ENCODE measurements around the gene TMEM120B.
A peak's percentile ranks its signal among the peaks of the same experiment; 100 is the strongest.

Gene TMEM120B

DNA sequence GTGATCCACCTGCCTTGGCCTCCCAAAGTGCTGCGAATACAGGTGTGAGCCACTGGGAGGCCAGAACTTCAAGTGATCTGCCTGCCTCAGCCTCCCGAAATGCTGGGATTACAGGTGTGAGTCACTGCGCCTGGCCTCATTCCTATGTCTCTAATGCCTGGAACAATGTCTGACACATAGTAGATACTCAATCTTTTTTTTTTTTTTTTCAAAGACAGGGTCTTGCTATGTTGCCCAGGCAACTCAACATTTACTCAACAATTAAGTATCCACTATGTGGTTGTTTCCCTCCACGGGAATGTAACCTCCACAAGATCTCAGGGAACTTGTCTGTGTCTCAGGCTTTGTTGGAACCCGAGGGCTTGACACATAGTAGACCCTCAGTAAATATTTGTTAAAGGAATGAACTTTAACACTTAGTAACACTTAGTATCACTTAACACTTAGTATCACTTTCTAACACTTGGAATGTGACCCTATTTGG is 3.0 kb upstream of the TMEM120B start:
- H3K27ac ChIP-seq (ENCODE audit: low read length): peak overlapping the region; percentile 68; the same call in 1 of the 2 replicates
- H3K9ac ChIP-seq (ENCODE audit: low read length): no peak overlapping the region
- no peaks in the 10 kb centered on the region for H3K27me3 ChIP-seq (ENCODE audit: low read depth, low read length)
- TF ChIP-seq, protein P1, sequence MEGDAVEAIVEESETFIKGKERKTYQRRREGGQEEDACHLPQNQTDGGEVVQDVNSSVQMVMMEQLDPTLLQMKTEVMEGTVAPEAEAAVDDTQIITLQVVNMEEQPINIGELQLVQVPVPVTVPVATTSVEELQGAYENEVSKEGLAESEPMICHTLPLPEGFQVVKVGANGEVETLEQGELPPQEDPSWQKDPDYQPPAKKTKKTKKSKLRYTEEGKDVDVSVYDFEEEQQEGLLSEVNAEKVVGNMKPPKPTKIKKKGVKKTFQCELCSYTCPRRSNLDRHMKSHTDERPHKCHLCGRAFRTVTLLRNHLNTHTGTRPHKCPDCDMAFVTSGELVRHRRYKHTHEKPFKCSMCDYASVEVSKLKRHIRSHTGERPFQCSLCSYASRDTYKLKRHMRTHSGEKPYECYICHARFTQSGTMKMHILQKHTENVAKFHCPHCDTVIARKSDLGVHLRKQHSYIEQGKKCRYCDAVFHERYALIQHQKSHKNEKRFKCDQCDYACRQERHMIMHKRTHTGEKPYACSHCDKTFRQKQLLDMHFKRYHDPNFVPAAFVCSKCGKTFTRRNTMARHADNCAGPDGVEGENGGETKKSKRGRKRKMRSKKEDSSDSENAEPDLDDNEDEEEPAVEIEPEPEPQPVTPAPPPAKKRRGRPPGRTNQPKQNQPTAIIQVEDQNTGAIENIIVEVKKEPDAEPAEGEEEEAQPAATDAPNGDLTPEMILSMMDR (IDR thresholded peaks at IDR 0.05; ENCODE audit: low read depth, low read length): no peak
- TF ChIP-seq EZH2phosphoT487 (IDR thresholded peaks at IDR 0.05; ENCODE audit: low read depth): no peak
- H3K4me2 ChIP-seq (ENCODE audit: low read length): no peak overlapping the region
- H3K79me2 ChIP-seq (ENCODE audit: low read length): peaks cover 16% of the 10 kb centered on the region
- H2AFZ ChIP-seq (ENCODE audit: low read depth, low read length): no peak overlapping the region
- H4K20me1 ChIP-seq (ENCODE audit: insufficient read depth, low read length): no peaks in the 10 kb centered on the region
- H3K4me1 ChIP-seq (ENCODE audit: low read length): peaks cover 41% of the 10 kb centered on the region
- H3K36me3 ChIP-seq (replicated peaks; ENCODE audit: low read depth, low read length): no peaks in the 10 kb centered on the region
- H3K9me3 ChIP-seq (ENCODE audit: insufficient read depth, low read length): peaks cover 4% of the 10 kb centered on the region; the same call in 1 of the 2 replicates
- H3K4me3 ChIP-seq (ENCODE audit: low read length): no peak overlapping the region

DNA sequence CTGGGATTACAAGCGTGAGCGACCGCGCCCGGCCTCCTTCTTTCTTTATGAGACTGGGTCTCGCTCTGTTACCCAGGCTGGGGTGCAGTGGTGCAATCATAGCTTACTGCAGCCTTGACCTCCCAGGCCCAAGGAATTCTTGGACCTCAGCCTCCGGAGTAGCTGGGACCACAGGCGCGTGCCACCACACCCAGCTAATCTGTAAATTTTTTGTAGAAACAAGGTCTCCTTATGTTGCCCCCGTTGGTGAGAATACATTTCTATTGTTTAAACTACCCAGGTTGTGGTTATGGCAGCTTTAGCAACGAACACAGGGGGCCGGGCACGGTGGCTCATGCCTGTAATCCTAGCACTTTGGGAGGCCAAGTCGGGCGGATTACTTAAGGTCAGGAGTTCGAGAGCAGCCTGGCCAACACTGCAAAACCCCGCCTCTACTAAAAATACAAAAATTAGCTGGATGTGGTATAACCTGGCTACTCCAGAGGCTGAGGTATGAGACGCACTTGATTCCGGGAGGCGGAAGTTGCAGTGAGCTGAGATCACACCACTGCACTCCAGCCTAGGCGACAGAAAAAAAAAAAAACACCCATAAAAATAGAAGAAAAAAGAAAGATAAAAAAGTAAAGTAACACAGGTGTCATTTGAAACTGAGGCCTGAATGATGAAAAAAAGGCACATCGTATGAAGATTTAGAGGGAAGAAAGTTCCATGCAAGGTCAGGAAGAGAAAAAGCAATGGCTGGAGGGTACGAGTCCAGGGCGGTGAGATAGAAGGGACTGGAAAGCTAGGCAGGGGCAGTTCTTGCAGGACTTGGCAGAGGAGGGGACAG is 977 bp upstream of the TMEM120B start:
- H3K27me3 ChIP-seq (ENCODE audit: low read depth, low read length): no peaks in the 10 kb centered on the region
- peaks cover 27% of the 10 kb centered on the region for H3K79me2 ChIP-seq (ENCODE audit: low read length)
- H3K9me3 ChIP-seq (ENCODE audit: insufficient read depth, low read length): no peaks in the 10 kb centered on the region
- H4K20me1 ChIP-seq (ENCODE audit: insufficient read depth, low read length): no peaks in the 10 kb centered on the region
- H3K4me2 ChIP-seq (ENCODE audit: low read length): peak overlapping the region; percentile 92
- no peak overlapping the region for H2AFZ ChIP-seq (ENCODE audit: low read depth, low read length)
- peaks cover 5% of the 10 kb centered on the region for H3K36me3 ChIP-seq (replicated peaks; ENCODE audit: low read depth, low read length)
- peak overlapping the region; percentile 72 for H3K9ac ChIP-seq (ENCODE audit: low read length)
- peak overlapping the region; percentile 89 for H3K4me3 ChIP-seq (ENCODE audit: low read length)
- peak overlapping the region; percentile 23; the same call in 1 of the 2 replicates for H3K27ac ChIP-seq (ENCODE audit: low read length)
- peaks cover 41% of the 10 kb centered on the region for H3K4me1 ChIP-seq (ENCODE audit: low read length)
- TF ChIP-seq, protein P1 (IDR thresholded peaks at IDR 0.05; ENCODE audit: low read depth, low read length): no peak
- no peak for TF ChIP-seq EZH2phosphoT487 (IDR thresholded peaks at IDR 0.05; ENCODE audit: low read depth)

DNA sequence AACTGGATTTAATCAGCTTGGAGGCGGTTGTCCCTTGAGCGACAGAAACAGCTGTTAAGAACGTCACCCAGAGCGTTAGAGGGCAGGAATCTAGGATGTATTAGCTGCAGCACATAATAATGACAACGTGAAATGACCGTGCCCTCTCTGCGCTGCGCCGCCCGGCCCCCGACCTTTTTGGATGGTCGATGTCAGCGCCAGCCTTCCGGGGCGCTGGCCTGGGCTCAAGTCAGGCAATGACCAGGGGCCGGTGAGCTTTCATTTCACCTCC is 427 bp upstream of the TMEM120B start:
- Histone ChIP-seq H3K79me2 (ENCODE audit: low read length) (peaks cover 32% of the 10 kb centered on the region), H3K4me1 (ENCODE audit: low read length) (peaks cover 41% of the 10 kb centered on the region), H3K4me3 (ENCODE audit: low read length) (peak overlapping the region; percentile 89), H3K9me3 (ENCODE audit: insufficient read depth, low read length) (no peaks in the 10 kb centered on the region), H3K9ac (ENCODE audit: low read length) (peak overlapping the region; percentile 72), H4K20me1 (ENCODE audit: insufficient read depth, low read length) (no peaks in the 10 kb centered on the region), H3K36me3 (replicated peaks; ENCODE audit: low read depth, low read length) (peaks cover 5% of the 10 kb centered on the region), H2AFZ (ENCODE audit: low read depth, low read length) (peak overlapping the region; percentile 85; the same call in 1 of the 2 replicates), H3K27me3 (ENCODE audit: low read depth, low read length) (no peaks in the 10 kb centered on the region), H3K27ac (ENCODE audit: low read length) (peak overlapping the region; percentile 23; the same call in 1 of the 2 replicates), H3K4me2 (ENCODE audit: low read length) (peak overlapping the region; percentile 92)
- no peak for TF ChIP-seq EZH2phosphoT487 (IDR thresholded peaks at IDR 0.05; ENCODE audit: low read depth)
- TF ChIP-seq, protein P1 (IDR thresholded peaks at IDR 0.05; ENCODE audit: low read depth, low read length): no peak

DNA sequence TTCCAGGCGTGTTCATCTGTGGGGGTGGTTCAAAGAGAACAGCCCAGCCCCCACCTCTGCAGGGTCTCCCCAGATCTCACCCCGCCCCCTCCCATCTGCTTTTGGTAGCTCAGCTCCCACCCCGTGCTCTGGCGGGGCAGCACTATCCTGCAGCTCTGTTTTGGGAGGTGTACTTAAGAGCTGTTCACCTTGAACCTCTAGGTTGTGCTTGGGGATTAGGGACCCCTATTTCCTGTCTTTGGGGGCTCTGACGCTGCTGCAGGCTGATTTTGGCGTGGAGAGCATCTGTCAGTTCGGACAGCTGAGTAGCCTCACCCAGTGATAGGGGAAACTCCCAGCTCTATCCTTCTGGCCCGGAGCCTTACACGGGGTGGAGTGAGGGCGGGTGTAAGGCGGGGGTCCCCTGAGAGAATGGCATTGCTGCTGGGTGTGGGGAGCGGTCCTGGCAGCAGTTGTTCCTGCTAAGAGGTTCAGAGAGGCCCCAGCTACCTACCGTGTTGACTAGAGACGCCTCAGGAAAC is 765 bp downstream of the TMEM120B start:
- 0 out of 2 replicates have a peak, but pooled peaks cover 1% of the 10 kb centered on the region for H4K20me1 ChIP-seq (ENCODE audit: insufficient read depth, low read length)
- no peaks in the 10 kb centered on the region for H3K27me3 ChIP-seq (ENCODE audit: low read depth, low read length)
- peak overlapping the region; percentile 99 for H3K4me2 ChIP-seq (ENCODE audit: low read length)
- H3K4me1 ChIP-seq (ENCODE audit: low read length): peaks cover 33% of the 10 kb centered on the region
- H3K27ac ChIP-seq (ENCODE audit: low read length): no peak overlapping the region
- H3K79me2 ChIP-seq (ENCODE audit: low read length): peaks cover 34% of the 10 kb centered on the region
- peak overlapping the region; percentile 74 for H3K9ac ChIP-seq (ENCODE audit: low read length)
- H3K36me3 ChIP-seq (replicated peaks; ENCODE audit: low read depth, low read length): peaks cover 5% of the 10 kb centered on the region
- no peak overlapping the region; the same call in 1 of the 2 replicates for H2AFZ ChIP-seq (ENCODE audit: low read depth, low read length)
- peak overlapping the region; percentile 89 for H3K4me3 ChIP-seq (ENCODE audit: low read length)
- TF ChIP-seq, protein P1 (IDR thresholded peaks at IDR 0.05; ENCODE audit: low read depth, low read length): no peak
- no peak for TF ChIP-seq EZH2phosphoT487 (IDR thresholded peaks at IDR 0.05; ENCODE audit: low read depth)
- no peaks in the 10 kb centered on the region for H3K9me3 ChIP-seq (ENCODE audit: insufficient read depth, low read length)

All from OCI-LY3 (cell line).